ENCODE data around the gene KCNN1. TPM values are rescaled to one million over a fixed set of nuclear protein-coding genes. Genes with fewer than 3 reads are reported as not detected.
"Not testable (repeated sequence)": the region's sequence is repeated elsewhere in the genome, so short reads cannot be mapped to it uniquely, and the experiment has no call there.

KCNN1 gene
- total and polyA plus RNA-seq, 11 donors: 0.03 to 0.27 (median 0.07) TPM; not detected in 7

DNA sequence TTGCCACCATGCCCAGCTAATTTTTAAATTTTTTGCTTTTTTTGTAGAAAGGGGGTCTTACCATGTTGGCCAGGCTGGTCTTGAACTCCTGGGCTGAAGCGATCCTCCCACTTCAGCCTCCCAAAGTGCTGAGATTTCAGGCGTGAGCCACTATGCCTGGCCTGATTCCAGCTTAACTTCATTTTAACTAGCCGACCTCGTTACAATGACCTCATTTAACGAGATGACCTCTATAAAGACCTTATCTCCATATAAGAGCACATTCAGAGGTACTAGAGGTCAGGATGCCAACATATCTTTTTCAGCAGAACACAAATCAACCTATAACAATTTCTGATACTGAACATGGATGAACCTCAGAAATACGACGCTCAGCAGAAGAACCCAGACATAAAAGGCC, 10.6 kb downstream of the KCNN1 start:
- no peak for DNase-seq
- TF ChIP-seq POLR2A (IDR thresholded peaks at IDR 0.05): no peak
- TF ChIP-seq, protein P1, sequence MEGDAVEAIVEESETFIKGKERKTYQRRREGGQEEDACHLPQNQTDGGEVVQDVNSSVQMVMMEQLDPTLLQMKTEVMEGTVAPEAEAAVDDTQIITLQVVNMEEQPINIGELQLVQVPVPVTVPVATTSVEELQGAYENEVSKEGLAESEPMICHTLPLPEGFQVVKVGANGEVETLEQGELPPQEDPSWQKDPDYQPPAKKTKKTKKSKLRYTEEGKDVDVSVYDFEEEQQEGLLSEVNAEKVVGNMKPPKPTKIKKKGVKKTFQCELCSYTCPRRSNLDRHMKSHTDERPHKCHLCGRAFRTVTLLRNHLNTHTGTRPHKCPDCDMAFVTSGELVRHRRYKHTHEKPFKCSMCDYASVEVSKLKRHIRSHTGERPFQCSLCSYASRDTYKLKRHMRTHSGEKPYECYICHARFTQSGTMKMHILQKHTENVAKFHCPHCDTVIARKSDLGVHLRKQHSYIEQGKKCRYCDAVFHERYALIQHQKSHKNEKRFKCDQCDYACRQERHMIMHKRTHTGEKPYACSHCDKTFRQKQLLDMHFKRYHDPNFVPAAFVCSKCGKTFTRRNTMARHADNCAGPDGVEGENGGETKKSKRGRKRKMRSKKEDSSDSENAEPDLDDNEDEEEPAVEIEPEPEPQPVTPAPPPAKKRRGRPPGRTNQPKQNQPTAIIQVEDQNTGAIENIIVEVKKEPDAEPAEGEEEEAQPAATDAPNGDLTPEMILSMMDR (IDR thresholded peaks at IDR 0.05): no peak
- 55 to 66% (median 61%) methylated on average over 7 of the region's 7 CpGs for WGBS, 4 donors
- Histone ChIP-seq H3K27ac (no peak overlapping the region), H3K27me3 (peaks cover 0 to 16% (median 4%) of the 10 kb centered on the region in 9 donors), H3K4me1 (no peaks in the 10 kb centered on the region), H3K9me3 (no peaks in the 10 kb centered on the region), H3K4me3 (no peak overlapping the region), H3K36me3 (no peaks in the 10 kb centered on the region)
- intact Hi-C loops (cut with DNase I): no loop called here
- no peak for ATAC-seq

DNA sequence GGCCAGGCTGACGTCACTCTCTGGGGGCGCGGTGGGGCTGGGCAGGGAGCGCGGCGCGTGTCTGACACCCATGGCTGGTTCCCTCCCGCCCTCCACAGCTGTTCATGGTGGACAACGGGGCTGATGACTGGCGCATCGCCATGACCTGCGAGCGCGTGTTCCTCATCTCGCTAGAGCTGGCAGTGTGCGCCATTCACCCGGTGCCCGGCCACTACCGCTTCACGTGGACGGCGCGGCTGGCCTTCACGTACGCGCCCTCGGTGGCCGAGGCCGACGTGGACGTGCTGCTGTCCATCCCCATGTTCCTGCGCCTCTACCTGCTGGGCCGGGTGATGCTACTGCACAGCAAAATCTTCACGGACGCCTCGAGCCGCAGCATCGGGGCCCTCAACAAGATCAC, 14.7 kb downstream of the KCNN1 start:
- H3K27me3 ChIP-seq: peaks cover 0 to 33% (median 6%) of the 10 kb centered on the region in 9 donors
- TF ChIP-seq, protein P1 (IDR thresholded peaks at IDR 0.05): no peak
- TF ChIP-seq POLR2A (IDR thresholded peaks at IDR 0.05): no peak
- H3K4me1 ChIP-seq: no peaks in the 10 kb centered on the region
- no peak overlapping the region for H3K27ac ChIP-seq
- H3K36me3 ChIP-seq: no peaks in the 10 kb centered on the region
- H3K9me3 ChIP-seq: no peaks in the 10 kb centered on the region
- intact Hi-C loops (cut with DNase I): loop anchor here in 1 of 10 donors (10.0 kb wide), 1 partner anchor 97 kb away; no protein-coding TSS in a partner anchor
- ATAC-seq (no peak), DNase-seq (no peak)
- 88 to 93% (median 92%) methylated on average over 34 to 38 of the region's 38 CpGs for WGBS, 4 donors
- H3K4me3 ChIP-seq: no peak overlapping the region

- 56 to 65% (median 62%) methylated on average over 21 to 22 of the region's 22 CpGs for WGBS, 4 donors
- Histone ChIP-seq H3K36me3 (no peaks in the 10 kb centered on the region), H3K4me1 (no peaks in the 10 kb centered on the region), H3K27me3 (peaks cover 0 to 33% (median 6%) of the 10 kb centered on the region in 9 donors), H3K4me3 (no peak overlapping the region), H3K9me3 (no peaks in the 10 kb centered on the region), H3K27ac (no peak overlapping the region)
- ATAC-seq (no peak), DNase-seq (no peak)
- intact Hi-C loops (cut with DNase I): loop anchor here in 1 of 10 donors (10.0 kb wide), 1 partner anchor 98 kb away; no protein-coding TSS in a partner anchor
- TF ChIP-seq, protein P1 (IDR thresholded peaks at IDR 0.05): no peak
- TF ChIP-seq POLR2A (IDR thresholded peaks at IDR 0.05): no peak
Observed at GRCh38 chr19:17982430-17982829, 15.5 kb downstream of the KCNN1 start.

DNA sequence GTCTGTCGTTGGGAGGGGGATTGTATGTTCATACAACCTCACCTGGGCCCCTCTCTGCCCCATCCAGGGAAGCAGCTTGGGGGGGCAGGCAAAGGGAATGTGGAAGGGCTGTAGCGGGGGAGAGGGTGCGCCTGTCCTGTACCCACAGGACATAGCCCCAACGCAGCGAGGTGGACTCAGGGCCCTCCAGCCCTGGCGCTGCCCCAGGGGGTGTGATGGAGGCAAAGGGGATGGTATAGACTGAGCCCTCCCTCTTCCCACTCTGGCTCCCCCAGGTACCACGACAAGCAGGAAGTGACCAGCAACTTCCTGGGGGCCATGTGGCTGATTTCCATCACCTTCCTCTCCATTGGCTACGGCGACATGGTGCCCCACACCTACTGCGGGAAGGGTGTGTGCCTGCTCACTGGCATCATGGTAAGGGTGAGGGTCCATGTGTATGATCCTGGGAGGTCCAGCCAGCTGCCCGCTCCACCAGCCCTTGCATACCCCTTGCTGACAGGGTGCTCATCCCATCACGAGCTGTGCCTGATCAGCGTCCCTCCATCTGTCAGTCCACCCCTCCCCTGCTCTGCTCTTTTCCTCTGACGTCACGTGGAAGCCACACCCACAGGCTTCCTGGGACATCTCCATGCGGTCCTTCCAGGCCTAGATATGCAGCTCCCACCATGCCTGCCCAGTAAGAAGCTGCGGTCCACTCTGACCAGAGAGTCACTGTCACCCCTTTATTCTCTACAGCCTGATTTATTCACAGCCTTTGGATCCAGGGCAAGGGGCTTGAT, 18.3 kb downstream of the KCNN1 start:
- TF ChIP-seq POLR2A (IDR thresholded peaks at IDR 0.05): no peak
- TF ChIP-seq, protein P1 (IDR thresholded peaks at IDR 0.05): no peak
- intact Hi-C loops (cut with DNase I): loop anchor here in 1 of 10 donors (10.0 kb wide), 1 partner anchor 100 kb away; no protein-coding TSS in a partner anchor
- no peak for DNase-seq
- H3K27ac ChIP-seq: no peak overlapping the region
- peaks cover 0 to 33% (median 6%) of the 10 kb centered on the region in 9 donors for H3K27me3 ChIP-seq
- no peaks in the 10 kb centered on the region for H3K4me1 ChIP-seq
- H3K9me3 ChIP-seq: no peaks in the 10 kb centered on the region
- no peak overlapping the region for H3K4me3 ChIP-seq
- peak in 1 of 4 donors; percentile 21 for ATAC-seq
- 59 to 67% (median 63%) methylated on average over 17 of the region's 17 CpGs for WGBS, 4 donors
- H3K36me3 ChIP-seq: no peaks in the 10 kb centered on the region

- H3K27ac ChIP-seq, DNase-seq, H3K9me3 ChIP-seq, H3K36me3 ChIP-seq, ATAC-seq, H3K4me1 ChIP-seq, H3K4me3 ChIP-seq: not testable (repeated sequence)
- WGBS, 4 donors: 68 to 76% (median 73%) methylated on average over 8 of the region's 8 CpGs
- H3K27me3 ChIP-seq: peaks cover 0 to 26% (median 3%) of the 10 kb centered on the region in 9 donors
- intact Hi-C loops (cut with DNase I): loop anchor here in 1 of 10 donors (10.0 kb wide), 1 partner anchor 102 kb away; no protein-coding TSS in a partner anchor
Observed at GRCh38 chr19:17986569-17986968, 19.7 kb downstream of the KCNN1 start.
